IMR-90 (cell line): ENCODE results near the gene SNRPD2. TPM values are rescaled to one million over a fixed set of nuclear protein-coding genes. Genes with fewer than 3 reads are reported as not detected.

ENCODE experiments used
- ATAC-seq: fragments of 200-7000 bp; cut with Tn5 transposase; 2 replicates; pipeline ENCODE4 v1.9.1; 2020; ENCODE audit warnings: low read depth, mild to moderate bottlenecking, moderate library complexity
- BruUV-seq: library from RNA; stranded (reverse); fragments of 400-500 nt; replicated peaks from 2 replicates; lab custom pipeline; 2021; lab: Mats Ljungman, UMichigan
- CTCF ChIA-PET: fragments of 300-600 bp; formaldehyde crosslinking; extraction: SDS; loops from one replicate; lab custom pipeline; 2021; ENCODE audit warnings: antibody characterized with exemption; lab: Yijun Ruan, JAX
- POLR2A ChIA-PET: fragments of 300-600 bp; sonication (Branson Sonifier 250); formaldehyde crosslinking; loops from one replicate; lab custom pipeline; 2022; ENCODE audit warnings: antibody characterized with exemption; ENCODE audit not compliant: unreplicated experiment; lab: Charles Lee
- DNase-seq: peaks from one replicate; pipeline ENCODE4 v3.0.0; 2013
- H2AFZ ChIP-seq: replicated peaks from 2 replicates; pipeline ENCODE3; 2013; ENCODE audit warnings: low read length, mild to moderate bottlenecking; ENCODE audit not compliant: poor library complexity
- H2AK5ac ChIP-seq: 2 replicates; pipeline ENCODE4 v1.6.1; 2013; ENCODE audit warnings: low read depth, low read length, inconsistent platforms
- H2AK9ac ChIP-seq: replicated peaks from 2 replicates; pipeline ENCODE3; 2013; ENCODE audit warnings: mild to moderate bottlenecking, low read depth, low read length, moderate library complexity; ENCODE audit not compliant: poor library complexity
- H2BK120ac ChIP-seq: 2 replicates; pipeline ENCODE4 v1.6.1; 2013; ENCODE audit warnings: low read depth, low read length, inconsistent platforms
- H2BK15ac ChIP-seq: 3 replicates; pipeline ENCODE4 v1.6.1; 2013; ENCODE audit warnings: low read depth, low read length, inconsistent platforms
- H2BK20ac ChIP-seq: 2 replicates; pipeline ENCODE4 v1.6.1; 2013; ENCODE audit warnings: low read depth, mild to moderate bottlenecking, inconsistent platforms, low read length, moderate library complexity
- H2BK5ac ChIP-seq: 2 replicates; pipeline ENCODE4 v1.6.1; 2013; ENCODE audit warnings: mild to moderate bottlenecking, low read depth, low read length, inconsistent platforms; ENCODE audit not compliant: poor library complexity, severe bottlenecking
- H3K14ac ChIP-seq: replicated peaks from 2 replicates; pipeline ENCODE4 v1.6.1; 2013; ENCODE audit warnings: low read depth, low read length, inconsistent platforms
- H3K18ac ChIP-seq: 2 replicates; pipeline ENCODE4 v1.6.1; 2013; ENCODE audit warnings: low read depth, low read length, control low read depth
- H3K23ac ChIP-seq: 2 replicates; pipeline ENCODE4 v1.6.1; 2013; ENCODE audit warnings: low read depth, low read length, inconsistent platforms
- H3K27ac ChIP-seq: 2 replicates; pipeline ENCODE4 v1.5.1; 2013; ENCODE audit warnings: mild to moderate bottlenecking, control low read depth, low read length; ENCODE audit not compliant: insufficient read depth
- H3K27me3 ChIP-seq: 2 replicates; pipeline ENCODE4 v1.6.1; 2013; ENCODE audit warnings: low read length; ENCODE audit not compliant: control insufficient read depth, insufficient read depth
- H3K36me3 ChIP-seq: 2 replicates; pipeline ENCODE4 v1.6.1; 2013; ENCODE audit warnings: low read length, mixed read lengths; ENCODE audit not compliant: control insufficient read depth, insufficient read depth
- H3K4ac ChIP-seq: 2 replicates; pipeline ENCODE4 v1.6.1; 2013; ENCODE audit warnings: low read depth, low read length, inconsistent platforms
- H3K4me1 ChIP-seq: 2 replicates; pipeline ENCODE4 v1.6.1; 2013; ENCODE audit warnings: low read length, mixed read lengths; ENCODE audit not compliant: control insufficient read depth, insufficient read depth
- H3K4me2 ChIP-seq: 2 replicates; pipeline ENCODE4 v1.6.1; 2013; ENCODE audit warnings: low read depth, mild to moderate bottlenecking, control low read depth, low read length, moderate library complexity
- H3K4me3 ChIP-seq: 2 replicates; pipeline ENCODE4 v1.5.1; 2013; ENCODE audit warnings: low read depth, mild to moderate bottlenecking, control low read depth, low read length, moderate library complexity; ENCODE audit not compliant: insufficient read depth
- H3K56ac ChIP-seq: 2 replicates; pipeline ENCODE4 v1.6.1; 2013; ENCODE audit warnings: low read length, inconsistent platforms; ENCODE audit not compliant: insufficient read depth; ENCODE audit errors: extremely low read depth
- H3K79me1 ChIP-seq, 2 experiments: 2 replicates each; pipeline ENCODE4 v1.6.1; 2013; ENCODE audit warnings: low read length in 2 of 2, inconsistent platforms in 1 of 2, low read depth in 1 of 2
- H3K9ac ChIP-seq: 2 replicates; pipeline ENCODE4 v1.6.1; 2013; ENCODE audit warnings: low read depth, low read length, control low read depth
- H3K9me1 ChIP-seq: 2 replicates; pipeline ENCODE4 v1.6.1; 2013; ENCODE audit warnings: low read length, inconsistent platforms; ENCODE audit not compliant: insufficient read depth
- H3K9me3 ChIP-seq: 2 replicates; pipeline ENCODE4 v1.6.1; 2013; ENCODE audit warnings: low read length; ENCODE audit not compliant: control insufficient read depth, insufficient read depth
- H4K20me1 ChIP-seq: 2 replicates; pipeline ENCODE4 v1.6.1; 2013; ENCODE audit warnings: low read length, inconsistent platforms; ENCODE audit not compliant: insufficient read depth
- H4K5ac ChIP-seq: 2 replicates; pipeline ENCODE4 v1.6.1; 2013; ENCODE audit warnings: mild to moderate bottlenecking, low read depth, low read length, control low read depth
- H4K8ac ChIP-seq, 2 experiments: 2 replicates each; pipeline ENCODE4 v1.6.1; 2013; ENCODE audit warnings: low read depth in 2 of 2, low read length in 2 of 2, control low read depth in 1 of 2, inconsistent platforms in 1 of 2
- H4K91ac ChIP-seq: 2 replicates; pipeline ENCODE4 v1.6.1; 2013; ENCODE audit warnings: low read depth, low read length, inconsistent platforms; ENCODE audit not compliant: insufficient read depth
- BHLHE40 ChIP-seq: fragments of 150-350 bp; IDR thresholded peaks from 2 replicates; pipeline ENCODE4 v1.6.1; 2016; ENCODE audit warnings: mild to moderate bottlenecking, low read depth, low read length
- CEBPB ChIP-seq: IDR thresholded peaks from 2 replicates; pipeline ENCODE4 v1.6.1; 2012; ENCODE audit warnings: low read depth, low read length, improper control_type of control experiment
- CHD1 ChIP-seq: IDR thresholded peaks from 2 replicates; pipeline ENCODE4 v1.6.1; 2012; ENCODE audit warnings: low read depth, low read length, improper control_type of control experiment
- CTCF ChIP-seq: conservative IDR thresholded peaks from 2 replicates; pipeline ENCODE4 v1.5.1; 2012; ENCODE audit warnings: mild to moderate bottlenecking, low read depth, low read length, improper control_type of control experiment
- ELK1 ChIP-seq: fragments of 150-350 bp; IDR thresholded peaks from 2 replicates; pipeline ENCODE4 v1.6.1; 2016; ENCODE audit warnings: low read depth, mild to moderate bottlenecking, low read length, moderate library complexity, borderline replicate concordance
- FOS ChIP-seq: fragments of 150-350 bp; IDR thresholded peaks from 2 replicates; pipeline ENCODE4 v1.6.1; 2016; ENCODE audit warnings: low read depth, low read length
- MAFK ChIP-seq: IDR thresholded peaks from 2 replicates; pipeline ENCODE4 v1.6.1; 2012; ENCODE audit warnings: low read depth, low read length, improper control_type of control experiment
- MAZ ChIP-seq: IDR thresholded peaks from 2 replicates; pipeline ENCODE4 v1.6.1; 2012; ENCODE audit warnings: low read depth, mild to moderate bottlenecking, low read length, improper control_type of control experiment, moderate library complexity, borderline replicate concordance
- MXI1 ChIP-seq: IDR thresholded peaks from 2 replicates; pipeline ENCODE4 v1.6.1; 2012; ENCODE audit warnings: low read depth, mild to moderate bottlenecking, low read length, moderate library complexity, borderline replicate concordance
- NFE2L2 ChIP-seq: fragments of 150-350 bp; IDR thresholded peaks from 2 replicates; pipeline ENCODE4 v1.6.1; 2016; ENCODE audit warnings: low read depth, mild to moderate bottlenecking, low read length
- POLR2A ChIP-seq: IDR thresholded peaks from 2 replicates; pipeline ENCODE4 v1.6.1; 2012; ENCODE audit warnings: mild to moderate bottlenecking, low read depth, low read length
- RAD21 ChIP-seq: IDR thresholded peaks from 2 replicates; pipeline ENCODE4 v1.6.1; 2012; ENCODE audit warnings: low read length, improper control_type of control experiment
- RCOR1 ChIP-seq: IDR thresholded peaks from 2 replicates; pipeline ENCODE4 v1.6.1; 2012; ENCODE audit warnings: mild to moderate bottlenecking, low read length, improper control_type of control experiment; ENCODE audit not compliant: insufficient replicate concordance
- SMC3 ChIP-seq: fragments of 150-350 bp; IDR thresholded peaks from 2 replicates; pipeline ENCODE4 v1.6.1; 2016; ENCODE audit warnings: low read depth, mild to moderate bottlenecking, antibody characterized with exemption, low read length, moderate library complexity
- USF2 ChIP-seq: fragments of 150-350 bp; IDR thresholded peaks from 2 replicates; pipeline ENCODE4 v1.6.1; 2017; ENCODE audit warnings: mild to moderate bottlenecking, antibody characterized with exemption, low read length, low read depth
- WGBS, 2 experiments: methylation state at CpG; one replicate each; pipeline versions ENCODE4 v1.1.5 to v1.1.7; 2013; ENCODE audit warnings: missing lambda C conversion rate in 2 of 2; ENCODE audit not compliant: insufficient read length in 1 of 2; ENCODE audit errors: extremely low coverage in 2 of 2; 5-methylcytosine and 5-hydroxymethylcytosine counted together
- dilution Hi-C: fragments of 300-500 bp; cut with HindIII; formaldehyde crosslinking; loops from one replicate; pipeline ENCODE4 v1.14.3; 2018; ENCODE audit warnings: low sequenced_read_pairs; ENCODE audit not compliant: unreplicated experiment
- in situ Hi-C: fragments of 300-500 bp; cut with MboI; formaldehyde crosslinking; loops from 3 replicates; pipeline ENCODE4 v1.14.3; 2019; ENCODE audit warnings: low sequenced_read_pairs, inconsistent platforms, mixed read lengths
- intact Hi-C: fragments of 100-400 bp; cut with micrococcal nuclease; formaldehyde crosslinking; loops from 2 replicates; pipeline ENCODE4 v1.10.0; 2022
- polyA plus RNA-seq, 3 experiments: library from polyadenylated mRNA; depleted of rRNA; stranded (reverse); fragments of >200 nt; gene quantifications; 2 replicates each; pipeline ENCODE4 v1.2.3, GENCODE V29; 2012; ENCODE audit warnings: low replicate concordance in 1 of 3
- total RNA-seq: library from RNA; depleted of rRNA; stranded (reverse); fragments of >200 nt; gene quantifications from 2 replicates; pipeline ENCODE4 v1.2.3, GENCODE V29; 2012

The SNRPD2 gene
- total and polyA plus RNA-seq, 2 of the 4 experiments (the other 2 are of a cell fraction): 587 to 877 TPM

GRCh38 chr19:45670670-45671453, 20.9 kb downstream of the SNRPD2 start:
- Histone ChIP-seq H3K4ac (no peak overlapping the region), H3K56ac (no peak overlapping the region), H3K79me1 (no peaks in the 10 kb centered on the region), H2BK5ac (no peak overlapping the region), H3K23ac (no peak overlapping the region), H4K91ac (no peak overlapping the region), H3K4me2 (no peak overlapping the region; the same call in 1 of the 2 replicates), H2AK5ac (no peak overlapping the region; the same call in 1 of the 2 replicates), H2BK20ac (no peak overlapping the region), H4K8ac (no peak overlapping the region; a peak in 1 of 4 replicates), H3K27ac (no peak overlapping the region), H3K9ac (no peak overlapping the region), H2BK120ac (no peak overlapping the region), H3K14ac (no peak overlapping the region), H4K20me1 (no peaks in the 10 kb centered on the region), H3K9me3 (no peaks in the 10 kb centered on the region), H3K36me3 (no peaks in the 10 kb centered on the region), H3K4me3 (no peak overlapping the region), H3K18ac (no peak overlapping the region), H2AFZ (peak overlapping the region; percentile 83), H3K9me1 (peaks cover 4% of the 10 kb centered on the region), H3K27me3 (peaks cover 8% of the 10 kb centered on the region; the same call in 1 of the 2 replicates), H4K5ac (no peak overlapping the region), H2BK15ac (no peak overlapping the region), H3K4me1 (peaks cover 5% of the 10 kb centered on the region), H2AK9ac (peak overlapping the region; percentile 65)
- ATAC-seq: peak; percentile 87
- WGBS, 2 experiments: 17% methylated on average over 20 of the region's 42 CpGs; no CpG with 5 or more reads in 1 of the 2 experiments
- intact Hi-C loops: no loop called here
- DNase-seq: peak; percentile 72
- dilution Hi-C loops: no loop called here
- POLR2A ChIA-PET: no interaction called here
- in situ Hi-C loops: no loop called here
- CTCF ChIA-PET: no interaction called here
- BruUV-seq: no TSS peak
- TF ChIP-seq FOS: no peak
- TF ChIP-seq CHD1: no peak
- TF ChIP-seq SMC3: no peak
- TF ChIP-seq RCOR1: no peak
- no peak for TF ChIP-seq ELK1
- no peak for TF ChIP-seq POLR2A
- TF ChIP-seq USF2: no peak
- TF ChIP-seq CTCF: no peak
- no peak for TF ChIP-seq CEBPB
- TF ChIP-seq BHLHE40: no peak
- TF ChIP-seq MAZ: no peak
- TF ChIP-seq MAFK: no peak
- TF ChIP-seq NFE2L2: no peak
- no peak for TF ChIP-seq RAD21
- TF ChIP-seq MXI1: no peak
